Stimulated activated CD8-positive, alpha-beta memory T cell treated with anti-CD3 and anti-CD28 coated beads, Interleukin-7, amount 100 ng/mL, for 48 hours (primary cell): ENCODE results near the gene USP32.

ENCODE experiments used
- DNase-seq, 2 donors: peaks; one replicate each; pipeline ENCODE4 v3.0.0-alpha.2; 2020; ENCODE audit warnings: low read depth in 1 of 2; ENCODE audit errors: extremely low read depth in 1 of 2

USP32 gene

GRCh38 chr17:60141111-60142018 is 250.6 kb downstream of the USP32 start:
- DNase-seq = no peak

- DNase-seq = peak; percentile 11 to 20
Observed at GRCh38 chr17:60139438-60140285, 252.3 kb downstream of the USP32 start.

- no peak for DNase-seq
Observed at GRCh38 chr17:60138769-60139437, 253.0 kb downstream of the USP32 start.

- DNase-seq = no peak
Observed at GRCh38 chr17:60137731-60138130, 254.2 kb downstream of the USP32 start.

- no peak for DNase-seq
Observed at GRCh38 chr17:60135951-60136666, 255.8 kb downstream of the USP32 start.

- peak; percentile 66 to 81 for DNase-seq
Observed at GRCh38 chr17:60135151-60135950, 256.6 kb downstream of the USP32 start.

GRCh38 chr17:60134396-60135150 is 257.4 kb downstream of the USP32 start:
- peak in 1 of 2 donors; percentile 16 for DNase-seq

GRCh38 chr17:60130466-60130865 is 261.5 kb downstream of the USP32 start:
- no peak for DNase-seq

- DNase-seq = no peak
Observed at GRCh38 chr17:60129164-60129563, 262.8 kb downstream of the USP32 start.
